ENCODE data around the gene ERC2. TPM values are rescaled to one million over a fixed set of nuclear protein-coding genes. Genes with fewer than 3 reads are reported as not detected.

The ERC2 gene
- total and polyA plus RNA-seq, 2 of the 8 experiments (the other 6 are each of a cell fraction or from before 2014, with no cell fraction given), result 16.4 to 22.8 TPM

- TF ChIP-seq BRCA1 (IDR thresholded peaks at IDR 0.05; ENCODE audit: low read depth, low read length) (no peak), SIRT6 (IDR thresholded peaks at IDR 0.05; ENCODE audit: low read length) (no peak), CHD1 (IDR thresholded peaks at IDR 0.05; ENCODE audit: low read depth, low read length) (no peak), HDAC2 (IDR thresholded peaks at IDR 0.05; ENCODE audit: borderline replicate concordance in 1 of 2, low read depth in 2 of 2, low read length in 2 of 2) (no peak)
Observed at GRCh38 chr3:56173601-56174000, 294.7 kb downstream of the ERC2 start (continued).

Data from H1 (cell line).